Lung (tissue), 12 donors: ENCODE data around the gene RFC2. TPM values are rescaled to one million over a fixed set of nuclear protein-coding genes. Genes with fewer than 3 reads are reported as not detected.

Experiments used
- ATAC-seq: fragments of 200-7000 bp; cut with Tn5 transposase; one replicate; pipeline ENCODE4 v1.9.1; 2020; ENCODE audit warnings: moderate number of reproducible peaks; ENCODE audit not compliant: insufficient read depth, low FRiP score
- DNase-seq, 3 donors: peaks; one replicate each; pipeline ENCODE4 v3.0.0-alpha.2; 2013 to 2017
- H3K27ac ChIP-seq, 2 donors: one replicate each; pipeline ENCODE4 v1.5.1; 2013; ENCODE audit warnings: mild to moderate bottlenecking in 2 of 2, moderate library complexity in 2 of 2, control low read depth in 1 of 2, inconsistent platforms in 1 of 2, low read depth in 1 of 2, low read length in 1 of 2
- H3K27me3 ChIP-seq, 3 donors: one replicate each; pipeline ENCODE4 v1.5.1; 2013; ENCODE audit warnings: low read length in 2 of 3; ENCODE audit not compliant: control insufficient read depth in 3 of 3, insufficient read depth in 3 of 3
- H3K36me3 ChIP-seq, 4 donors: one replicate each; pipeline ENCODE4 v1.5.1; 2013; ENCODE audit warnings: low read length in 4 of 4, mild to moderate bottlenecking in 1 of 4, moderate library complexity in 1 of 4; ENCODE audit not compliant: control insufficient read depth in 4 of 4, insufficient read depth in 4 of 4
- H3K4me1 ChIP-seq, 5 donors: one replicate each; pipeline ENCODE4 v1.5.1; 2013; ENCODE audit warnings: low read length in 5 of 5, mild to moderate bottlenecking in 2 of 5, moderate library complexity in 1 of 5; ENCODE audit not compliant: control insufficient read depth in 5 of 5, insufficient read depth in 5 of 5
- H3K4me3 ChIP-seq: one replicate; pipeline ENCODE4 v1.5.1; 2013; ENCODE audit warnings: mild to moderate bottlenecking, control low read depth, moderate library complexity
- H3K9ac ChIP-seq, 2 donors: one replicate each; pipeline ENCODE4 v1.5.1; 2013; ENCODE audit warnings: low read length in 2 of 2, control low read depth in 1 of 2; ENCODE audit not compliant: insufficient read depth in 1 of 2
- H3K9me3 ChIP-seq, 4 donors: one replicate each; pipeline ENCODE4 v1.5.1; 2013; ENCODE audit warnings: low read length in 3 of 4, mild to moderate bottlenecking in 1 of 4, moderate library complexity in 1 of 4; ENCODE audit not compliant: control insufficient read depth in 4 of 4, insufficient read depth in 3 of 4
- CTCF ChIP-seq: IDR thresholded peaks from 2 replicates; pipeline ENCODE4 v1.5.1; 2012; ENCODE audit warnings: mild to moderate bottlenecking; ENCODE audit errors: control extremely low read depth, extremely low read depth
- WGBS, 2 donors: extraction: QIAGEN DNeasy Blood & Tissue Kit; methylation state at CpG; one replicate each; pipeline ENCODE4 v1.1.7; 2013; 5-methylcytosine and 5-hydroxymethylcytosine counted together
- polyA plus RNA-seq, 2 donors: library from polyadenylated mRNA; stranded (reverse); fragments of 200-250 nt; gene quantifications; one replicate each; pipeline ENCODE4 v1.2.1, GENCODE V29; 2013
- total RNA-seq, 2 donors: library from RNA; depleted of rRNA in 1 of 2; stranded (reverse); fragments of >200 nt in 1 of 2; gene quantifications; one replicate each; pipeline ENCODE4 v1.2.1, GENCODE V29; 2014 to 2021
- donor health status: control.
- donor health status: control.
- donor health status: Bipolar disorder and iron deficiency.
- donor health status: healthy.
- donor health status: DM: yes; HTN: yes; CAD: no.

The RFC2 gene
- total and polyA plus RNA-seq, 4 donors = 14.5 to 23.8 (median 21.2) TPM

- no peak overlapping the region for H3K4me3 ChIP-seq
- no peak for DNase-seq
- TF ChIP-seq CTCF = no peak
- no peak overlapping the region for H3K27ac ChIP-seq
- ATAC-seq = no peak
- H3K36me3 ChIP-seq = no peaks in the 10 kb centered on the region
- no peaks in the 10 kb centered on the region for H3K27me3 ChIP-seq
- H3K9ac ChIP-seq = no peak overlapping the region
- no peaks in the 10 kb centered on the region for H3K9me3 ChIP-seq
- H3K4me1 ChIP-seq = peaks cover 0 to 1% (median 0%) of the 10 kb centered on the region in 5 donors
- 80 to 88% methylated on average over 21 of the region's 21 CpGs for WGBS, 2 donors
Measured at GRCh38 chr7:74263399-74264120, 9.4 kb upstream of the RFC2 start.

- no peak for TF ChIP-seq CTCF
- Histone ChIP-seq H3K4me1 (peaks cover 0 to 1% (median 0%) of the 10 kb centered on the region in 5 donors), H3K27me3 (no peaks in the 10 kb centered on the region), H3K36me3 (no peaks in the 10 kb centered on the region), H3K4me3 (no peak overlapping the region), H3K9me3 (no peaks in the 10 kb centered on the region), H3K27ac (no peak overlapping the region), H3K9ac (no peak overlapping the region)
- WGBS, 2 donors = 79 to 92% methylated on average over 20 of the region's 20 CpGs
- no peak for ATAC-seq
- DNase-seq = no peak
Measured at GRCh38 chr7:74262639-74263398, 8.6 kb upstream of the RFC2 start.

GRCh38 chr7:74258639-74259038 is 4.4 kb upstream of the RFC2 start:
- no peak for DNase-seq
- ATAC-seq = no peak
- TF ChIP-seq CTCF = no peak

More at GRCh38 chr7:74258639-74259038, 4.4 kb upstream of the RFC2 start:
- WGBS, 2 donors = 74 to 83% methylated on average over 9 of the region's 9 CpGs
- Histone ChIP-seq H3K36me3 (peaks cover 0 to 4% (median 0%) of the 10 kb centered on the region in 4 donors), H3K4me1 (peaks cover 0 to 12% (median 3%) of the 10 kb centered on the region in 5 donors), H3K4me3 (no peak overlapping the region), H3K9ac (no peak overlapping the region), H3K27me3 (no peaks in the 10 kb centered on the region), H3K27ac (no peak overlapping the region), H3K9me3 (no peaks in the 10 kb centered on the region)
